ENCODE results near the gene OSGEPL1.
A peak's percentile ranks its signal among the peaks of the same experiment; 100 is the strongest.
"Not testable (repeated sequence)": the region's sequence is repeated elsewhere in the genome, so short reads cannot be mapped to it uniquely, and the experiment has no call there.

Gene OSGEPL1

GRCh38 chr2:189762551-189763298 lies at the start of gene OSGEPL1:
Gene OSGEPL1 (minus strand): TSS chr2:189762792. CDS start chr2:189761640, 1,152 bp downstream.
- peak; percentile 87 to 90 for DNase-seq

GRCh38 chr2:189803431-189803830 lies 40.8 kb upstream of the OSGEPL1 start:
- DNase-seq: no peak

GRCh38 chr2:189802396-189802912 lies 39.9 kb upstream of the OSGEPL1 start:
- DNase-seq: no peak

- DNase-seq: no peak
These were observed 36.9 kb upstream of the OSGEPL1 start for GRCh38 chr2:189799531-189799930.

GRCh38 chr2:189799030-189799331 lies 36.4 kb upstream of the OSGEPL1 start:
- no peak for DNase-seq

GRCh38 chr2:189798312-189799029 lies 35.9 kb upstream of the OSGEPL1 start:
- no peak for DNase-seq

- no peak for DNase-seq
These were observed 35.3 kb upstream of the OSGEPL1 start for GRCh38 chr2:189797902-189798301.

GRCh38 chr2:189794310-189794709 lies 31.7 kb upstream of the OSGEPL1 start:
- DNase-seq: no peak

GRCh38 chr2:189791338-189792042 lies 28.9 kb upstream of the OSGEPL1 start:
- DNase-seq: no peak

- DNase-seq: peak; percentile 91
These were observed 21.6 kb upstream of the OSGEPL1 start, which contains the start of the genes ORMDL1 and PMS1 for GRCh38 chr2:189783927-189784867. Gene ORMDL1 (minus strand): TSS chr2:189784339. CDS start chr2:189782595, 1,744 bp downstream. Gene PMS1 (plus strand): TSS chr2:189784450. CDS start chr2:189791810, 7,360 bp downstream.

- no peak for DNase-seq
These were observed 20.9 kb upstream of the OSGEPL1 start for GRCh38 chr2:189783451-189783926.

GRCh38 chr2:189782221-189782671 lies 19.7 kb upstream of the OSGEPL1 start:
- DNase-seq: no peak

- no peak for DNase-seq
These were observed 9.6 kb upstream of the OSGEPL1 start for GRCh38 chr2:189772212-189772611.

GRCh38 chr2:189770590-189771322 lies 8.2 kb upstream of the OSGEPL1 start:
- DNase-seq: no peak

GRCh38 chr2:189763908-189764661 lies 1.5 kb upstream of the OSGEPL1 start:
- DNase-seq: no peak

- DNase-seq: no peak
These were observed 402 bp downstream of the OSGEPL1 start for GRCh38 chr2:189762229-189762550.

GRCh38 chr2:189760154-189760553 lies 2.4 kb downstream of the OSGEPL1 start:
- DNase-seq: not testable (repeated sequence)

- DNase-seq: no peak
These were observed 6.2 kb downstream of the OSGEPL1 start for GRCh38 chr2:189756311-189756952.

- DNase-seq: peak; percentile 11 to 18
These were observed 11.4 kb downstream of the OSGEPL1 start for GRCh38 chr2:189751080-189751658.

- DNase-seq: no peak
These were observed 33.2 kb downstream of the OSGEPL1 start for GRCh38 chr2:189729430-189729829.

Data from stimulated activated CD4-positive, alpha-beta T cell treated with anti-CD3 and anti-CD28 coated beads, Interleukin-4, amount 100 ng/mL, for 4 hours (primary cell).